Lower lobe of right lung (tissue), 2 donors: Measurements from ENCODE around the gene ANO2. TPM values are rescaled to one million over a fixed set of nuclear protein-coding genes. Genes with fewer than 3 reads are reported as not detected.

Source experiments
- ATAC-seq, 2 donors: fragments of 200-7000 bp; cut with Tn5 transposase; one replicate each; pipeline ENCODE4 v1.9.1; 2020 to 2022; ENCODE audit warnings: mild to moderate bottlenecking in 2 of 2, moderate library complexity in 2 of 2
- DNase-seq: peaks from one replicate; pipeline ENCODE4 v3.0.0-alpha.2; 2020
- H3K27ac ChIP-seq: fragments of 200-600 bp; one replicate; pipeline ENCODE4 v1.8.0; 2022
- H3K27me3 ChIP-seq: fragments of 200-600 bp; one replicate; pipeline ENCODE4 v1.8.0; 2022; ENCODE audit warnings: low read depth
- H3K36me3 ChIP-seq: fragments of 200-600 bp; one replicate; pipeline ENCODE4 v1.8.0; 2022; ENCODE audit warnings: mild to moderate bottlenecking
- H3K4me1 ChIP-seq: fragments of 200-600 bp; one replicate; pipeline ENCODE4 v1.8.0; 2022
- H3K4me3 ChIP-seq: fragments of 200-600 bp; one replicate; pipeline ENCODE4 v1.8.0; 2022; ENCODE audit warnings: mild to moderate bottlenecking
- H3K9me3 ChIP-seq: fragments of 200-600 bp; one replicate; pipeline ENCODE4 v1.8.0; 2022
- CTCF ChIP-seq: fragments of 200-600 bp; IDR thresholded peaks from one replicate; pipeline ENCODE4 v1.8.0; 2022; ENCODE audit warnings: antibody characterized with exemption, mild to moderate bottlenecking
- intact Hi-C: fragments of 100-400 bp; cut with DNase I; formaldehyde crosslinking; loops from one replicate; pipeline ENCODE4 v1.11.0; 2022
- total RNA-seq: library from RNA; stranded (reverse); fragmentation: NEBNext Ultra II Directional; extraction: Animal tissue kit (Norgen Biotek cat#: 25700); gene quantifications from one replicate; pipeline ENCODE4 v1.2.1, GENCODE V29; 2021
- donor health status: DM: no; HTN: yes; CAD: no; lungs with severe emphysema.

Gene ANO2
- total RNA-seq, 1 donor from 2014 or later, result 22.2 TPM

GRCh38 chr12:5985471-5985870, 40.4 kb upstream of the ANO2 start:
- H3K9me3 ChIP-seq, result no peaks in the 10 kb centered on the region
- DNase-seq (no peak), ATAC-seq (no peak)
- no peak overlapping the region for H3K4me3 ChIP-seq
- no peak overlapping the region for H3K27ac ChIP-seq
- no peaks in the 10 kb centered on the region for H3K27me3 ChIP-seq
- peaks cover 35% of the 10 kb centered on the region for H3K36me3 ChIP-seq
- H3K4me1 ChIP-seq, result no peaks in the 10 kb centered on the region
- intact Hi-C loops, result loop anchor here (5.0 kb wide), 1 partner anchor 57 kb away; no protein-coding TSS in a partner anchor
- no peak for TF ChIP-seq CTCF

GRCh38 chr12:5984873-5985272, 39.8 kb upstream of the ANO2 start:
- no peak for DNase-seq
- H3K36me3 ChIP-seq, result peaks cover 36% of the 10 kb centered on the region
- H3K27me3 ChIP-seq, result no peaks in the 10 kb centered on the region
- H3K9me3 ChIP-seq, result no peaks in the 10 kb centered on the region
- no peak overlapping the region for H3K27ac ChIP-seq
- H3K4me1 ChIP-seq, result no peaks in the 10 kb centered on the region
- TF ChIP-seq CTCF, result no peak
- no peak for ATAC-seq
- intact Hi-C loops, result loop anchor here (5.0 kb wide), 1 partner anchor 57 kb away; no protein-coding TSS in a partner anchor
- no peak overlapping the region for H3K4me3 ChIP-seq

GRCh38 chr12:5982106-5982505, 37.0 kb upstream of the ANO2 start:
- intact Hi-C loops, result no loop called here
- no peak overlapping the region for H3K27ac ChIP-seq
- no peak for DNase-seq
- H3K9me3 ChIP-seq, result no peaks in the 10 kb centered on the region
- peaks cover 4% of the 10 kb centered on the region for H3K4me1 ChIP-seq
- H3K36me3 ChIP-seq, result peaks cover 30% of the 10 kb centered on the region
- H3K27me3 ChIP-seq, result no peaks in the 10 kb centered on the region
- no peak for ATAC-seq
- H3K4me3 ChIP-seq, result no peak overlapping the region
- TF ChIP-seq CTCF, result no peak

- intact Hi-C loops, result no loop called here
- H3K27ac ChIP-seq, result no peak overlapping the region
- TF ChIP-seq CTCF, result no peak
- no peaks in the 10 kb centered on the region for H3K9me3 ChIP-seq
- H3K36me3 ChIP-seq, result peaks cover 31% of the 10 kb centered on the region
- DNase-seq (no peak), ATAC-seq (no peak)
- H3K27me3 ChIP-seq, result no peaks in the 10 kb centered on the region
- H3K4me3 ChIP-seq, result no peak overlapping the region
- H3K4me1 ChIP-seq, result peaks cover 17% of the 10 kb centered on the region
Measured at GRCh38 chr12:5977556-5977955, 32.5 kb upstream of the ANO2 start.

GRCh38 chr12:5976711-5977110, 31.7 kb upstream of the ANO2 start:
- no peak overlapping the region for H3K27ac ChIP-seq
- H3K9me3 ChIP-seq, result no peaks in the 10 kb centered on the region
- TF ChIP-seq CTCF, result no peak
- H3K4me3 ChIP-seq, result no peak overlapping the region
- peaks cover 29% of the 10 kb centered on the region for H3K36me3 ChIP-seq
- no peaks in the 10 kb centered on the region for H3K27me3 ChIP-seq
- intact Hi-C loops, result no loop called here
- no peak for ATAC-seq
- no peak for DNase-seq
- peaks cover 17% of the 10 kb centered on the region for H3K4me1 ChIP-seq

GRCh38 chr12:5976196-5976595, 31.1 kb upstream of the ANO2 start:
- Histone ChIP-seq H3K27me3 (no peaks in the 10 kb centered on the region), H3K27ac (no peak overlapping the region), H3K9me3 (no peaks in the 10 kb centered on the region), H3K4me1 (peaks cover 17% of the 10 kb centered on the region), H3K36me3 (peaks cover 33% of the 10 kb centered on the region), H3K4me3 (no peak overlapping the region)
- no peak for ATAC-seq
- intact Hi-C loops, result no loop called here
- no peak for TF ChIP-seq CTCF
- DNase-seq, result no peak
